K562 (cell line): ENCODE results near the gene INHBE. TPM values are rescaled to one million over a fixed set of nuclear protein-coding genes. Genes with fewer than 3 reads are reported as not detected.

Experiments used
- ARID1B ChIP-seq: fragments of 450-650 bp; IDR thresholded peaks from 2 replicates; pipeline ENCODE4 v1.6.1; 2016; ENCODE audit warnings: antibody characterized with exemption, mild to moderate bottlenecking, inconsistent platforms
- ATF3 ChIP-seq, 2 experiments: fragments of 450-650 bp in 1 of 2; sonication (generic) in 1 of 2; formaldehyde crosslinking in 1 of 2; IDR thresholded peaks in 1 of 2; conservative IDR thresholded peaks in 1 of 2; 2 replicates each; pipeline versions ENCODE4 v1.6.1 to v1.8.1; 2016 to 2023; ENCODE audit warnings: mild to moderate bottlenecking in 2 of 2, moderate library complexity in 2 of 2, inconsistent platforms in 1 of 2, missing genetic modification reagents in 1 of 2
- CBX2 ChIP-seq: fragments of 200-600 bp; sonication (generic); IDR thresholded peaks from one replicate; pipeline ENCODE4 v1.6.1; 2012; ENCODE audit warnings: mild to moderate bottlenecking, low read length, inconsistent platforms; ENCODE audit not compliant: insufficient read depth, poor library complexity, severe bottlenecking
- CBX3 ChIP-seq, 2 experiments: IDR thresholded peaks; 1 replicate in 1 of 2; 2 replicates in 1 of 2; pipeline ENCODE4 v1.6.1; 2012; ENCODE audit warnings: inconsistent platforms in 2 of 2, low read length in 2 of 2, borderline replicate concordance in 1 of 2, control low read depth in 1 of 2
- IFI16 ChIP-seq: fragments of 250-450 bp; sonication (Bioruptor Pico); IDR thresholded peaks from 2 replicates; pipeline ENCODE4 v2.1.2; 2022; ENCODE audit warnings: mild to moderate bottlenecking, inconsistent platforms
- KDM4B ChIP-seq, 2 experiments: fragments of 450-650 bp in 1 of 2; sonication (generic) in 1 of 2; IDR thresholded peaks; 2 replicates each; pipeline ENCODE4 v1.6.1; 2016 to 2017; ENCODE audit warnings: borderline replicate concordance in 2 of 2, antibody characterized with exemption in 1 of 2, low read depth in 1 of 2, mild to moderate bottlenecking in 1 of 2
- PHF21A ChIP-seq: fragments of 450-650 bp; IDR thresholded peaks from 2 replicates; pipeline ENCODE4 v1.6.1; 2017; ENCODE audit warnings: low read depth, borderline replicate concordance
- ZNF41 ChIP-seq: fragments of 250-450 bp; sonication (Bioruptor Pico); conservative IDR thresholded peaks from 2 replicates; pipeline ENCODE4 v1.4.0; 2020; ENCODE audit warnings: mild to moderate bottlenecking
- ZNF449 ChIP-seq: fragments of 250-450 bp; sonication (Bioruptor Pico); IDR thresholded peaks from 2 replicates; pipeline ENCODE4 v1.8.0; 2022; ENCODE audit warnings: moderate library complexity, mild to moderate bottlenecking, inconsistent platforms
- ZNF584 ChIP-seq: fragments of 200-800 bp; sonication (Bioruptor generic); IDR thresholded peaks from 2 replicates; pipeline ENCODE4 v1.6.1; 2016; ENCODE audit warnings: low read depth, mild to moderate bottlenecking, missing genetic modification characterization, missing compliant biosample characterization
- ZNF592 ChIP-seq: fragments of 450-650 bp; IDR thresholded peaks from 2 replicates; pipeline ENCODE4 v1.6.1; 2017; ENCODE audit warnings: antibody characterized with exemption, mild to moderate bottlenecking
- polyA plus RNA-seq, 8 experiments: library from polyadenylated mRNA; depleted of rRNA in 4 of 8; stranded (reverse) in 5 of 8; unstranded in 3 of 8; fragments of >200 nt; fragmentation: Nextera tagmentation in 2 of 8; fragmentation: Illumina TruSeq in 1 of 8; extraction: Ambion mirVana in 2 of 8; extraction: Trizol in 1 of 8; gene quantifications; 2 replicates each; pipeline versions ENCODE4 v1.2.1 to v1.2.3, GENCODE V29; 2011 to 2014; ENCODE audit warnings: inconsistent platforms in 1 of 8, missing spikeins in 1 of 8
- total RNA-seq, 7 experiments: library from RNA; depleted of rRNA in 6 of 7; stranded (reverse); fragments of >200 nt in 6 of 7; fragmentation: Illumina TruSeq in 2 of 7; extraction: Trizol in 2 of 7; gene quantifications; 2 replicates each; pipeline versions ENCODE4 v1.2.1 to v1.2.3, GENCODE V29; 2011 to 2021; ENCODE audit warnings: low replicate concordance in 1 of 7

INHBE gene
- total and polyA plus RNA-seq, 9 of the 15 experiments (the other 6 are each of a cell fraction or from before 2014, with no cell fraction given) = 0.94 to 9.9 (median 7.3) TPM

- TF ChIP-seq ZNF449 (CRISPR knock-in tag) = no peak
- no peak for TF ChIP-seq IFI16 (CRISPR knock-in tag)
- no peak for TF ChIP-seq CBX3 (IDR thresholded peaks at IDR 0.05; ENCODE audit: borderline replicate concordance in 1 of 2, low read length in 2 of 2)
- no peak for TF ChIP-seq KDM4B (IDR thresholded peaks at IDR 0.05; ENCODE audit: borderline replicate concordance in 2 of 2, low read depth in 1 of 2)
- TF ChIP-seq ATF3 (IDR thresholded peaks at IDR 0.05) = peak; percentile 70
- TF ChIP-seq ATF3 (CRISPR knock-in tag; conservative IDR thresholded peaks at IDR 0.05) = no peak
- TF ChIP-seq ZNF584 = no peak
- TF ChIP-seq ZNF592 = no peak
- TF ChIP-seq PHF21A = no peak
- 0 out of 2 replicates have a peak, but pooled peaks have one; percentile 27 for TF ChIP-seq ARID1B
- no peak for TF ChIP-seq CBX2
- TF ChIP-seq ZNF41 (CRISPR knock-in tag) = no peak
Measured at GRCh38 chr12:57416039-57416996, 38.8 kb upstream of the INHBE start (continued).
